SU-DHL-6 (cell line): ENCODE data around the gene ARID5B.
"Not testable (repeated sequence)": the region's sequence is repeated elsewhere in the genome, so short reads cannot be mapped to it uniquely, and the experiment has no call there.

Experiments
- H2AFZ ChIP-seq: fragments of 200-600 bp; sonication (generic); 2 replicates; pipeline ENCODE4 v1.6.1; 2014; ENCODE audit warnings: low read depth, mild to moderate bottlenecking, moderate library complexity, mixed read lengths, antibody characterized with exemption, low read length; ENCODE audit not compliant: severe bottlenecking
- H3F3A ChIP-seq: fragments of 200-600 bp; shearing (Covaris generic); 2 replicates; pipeline ENCODE4 v1.6.0; 2016; ENCODE audit warnings: antibody characterized with exemption, mild to moderate bottlenecking; ENCODE audit not compliant: insufficient read depth
- H3K27ac ChIP-seq: fragments of 200-600 bp; sonication (generic); 2 replicates; pipeline ENCODE4 v1.5.1; 2016; ENCODE audit warnings: low read depth, mild to moderate bottlenecking, low read length, moderate library complexity, mixed read lengths
- H3K27me3 ChIP-seq: fragments of 200-600 bp; sonication (generic), shearing (Covaris generic); 2 replicates; pipeline ENCODE4 v1.6.0; 2014; ENCODE audit warnings: mild to moderate bottlenecking, low read length
- H3K36me3 ChIP-seq: fragments of 200-600 bp; sonication (generic); 2 replicates; pipeline ENCODE4 v1.6.1; 2014; ENCODE audit warnings: mild to moderate bottlenecking, low read length, mixed read lengths
- H3K4me2 ChIP-seq: fragments of 300-600, 200-600 bp; shearing (Covaris generic), sonication (generic); 2 replicates; pipeline ENCODE4 v1.6.0; 2014; ENCODE audit warnings: low read length, low read depth, mild to moderate bottlenecking; ENCODE audit not compliant: poor library complexity, severe bottlenecking
- H3K4me3 ChIP-seq: fragments of 200-600 bp; sonication (generic); 2 replicates; pipeline ENCODE4 v1.5.1; 2014; ENCODE audit warnings: antibody characterized with exemption, low read length, mild to moderate bottlenecking, mixed read lengths; ENCODE audit not compliant: insufficient read depth, poor library complexity, severe bottlenecking
- H3K79me2 ChIP-seq: fragments of 200-600 bp; sonication (generic); 2 replicates; pipeline ENCODE4 v1.6.1; 2014; ENCODE audit warnings: mild to moderate bottlenecking, low read length, moderate library complexity; ENCODE audit not compliant: insufficient read depth
- H3K9ac ChIP-seq: fragments of 200-600 bp; sonication (generic); 2 replicates; pipeline ENCODE4 v1.7.0; 2014; ENCODE audit warnings: mild to moderate bottlenecking, low read length
- H3K9me2 ChIP-seq: fragments of 200-600 bp; sonication (generic); replicated peaks from 2 replicates; pipeline ENCODE4 v1.6.1; 2014; ENCODE audit warnings: low read length; ENCODE audit not compliant: insufficient read depth
- H3K9me3 ChIP-seq: fragments of 200-600 bp; sonication (generic); 2 replicates; pipeline ENCODE4 v1.6.1; 2014; ENCODE audit warnings: low read length, mixed read lengths; ENCODE audit not compliant: insufficient read depth
- H4K20me1 ChIP-seq: fragments of 200-600 bp; sonication (generic); 2 replicates; pipeline ENCODE4 v1.6.1; 2014; ENCODE audit warnings: low read depth, mild to moderate bottlenecking, antibody characterized with exemption, low read length, moderate library complexity, mixed read lengths
- EZH2phosphoT487 ChIP-seq: fragments of 200-600 bp; sonication (generic), shearing (Covaris generic); conservative IDR thresholded peaks from 2 replicates; pipeline ENCODE4 v1.6.1; 2018; ENCODE audit warnings: mild to moderate bottlenecking, antibody characterized with exemption, low read length, moderate library complexity, mixed read lengths
- TF ChIP-seq, protein P1 (sequence below): fragments of 200-600 bp; sonication (generic); IDR thresholded peaks from one replicate; pipeline ENCODE4 v1.5.1; 2017; ENCODE audit warnings: antibody characterized with exemption, mild to moderate bottlenecking, low read length, moderate library complexity; ENCODE audit not compliant: insufficient read depth, poor library complexity, severe bottlenecking

ARID5B gene

DNA sequence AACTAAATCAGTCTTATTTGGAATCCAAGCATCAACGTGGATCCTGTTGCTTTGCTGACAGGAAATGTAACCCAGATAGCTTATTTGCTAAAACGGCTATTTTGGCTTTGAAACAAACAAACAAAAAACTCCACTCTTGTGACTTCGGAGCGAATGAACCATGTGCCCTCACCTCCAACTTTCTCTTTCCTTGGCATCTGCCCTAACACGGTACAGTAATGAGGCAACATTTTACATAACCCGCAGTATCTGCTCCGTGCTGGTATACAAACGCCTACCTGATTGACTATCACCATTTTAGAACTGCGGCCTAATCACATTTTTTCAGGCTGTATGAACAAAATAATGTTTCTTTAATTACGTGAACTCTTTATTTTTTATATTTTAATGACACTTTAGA is 37.5 kb upstream of the ARID5B start:
- H3K36me3 ChIP-seq, result no peaks in the 10 kb centered on the region
- H3K27me3 ChIP-seq, result no peaks in the 10 kb centered on the region
- H3K9me2 ChIP-seq, result no peaks in the 10 kb centered on the region
- H3F3A ChIP-seq, result no peaks in the 10 kb centered on the region
- no peaks in the 10 kb centered on the region for H3K9me3 ChIP-seq
- no peak overlapping the region for H3K4me2 ChIP-seq
- no peak overlapping the region for H3K27ac ChIP-seq
- TF ChIP-seq, protein P1, sequence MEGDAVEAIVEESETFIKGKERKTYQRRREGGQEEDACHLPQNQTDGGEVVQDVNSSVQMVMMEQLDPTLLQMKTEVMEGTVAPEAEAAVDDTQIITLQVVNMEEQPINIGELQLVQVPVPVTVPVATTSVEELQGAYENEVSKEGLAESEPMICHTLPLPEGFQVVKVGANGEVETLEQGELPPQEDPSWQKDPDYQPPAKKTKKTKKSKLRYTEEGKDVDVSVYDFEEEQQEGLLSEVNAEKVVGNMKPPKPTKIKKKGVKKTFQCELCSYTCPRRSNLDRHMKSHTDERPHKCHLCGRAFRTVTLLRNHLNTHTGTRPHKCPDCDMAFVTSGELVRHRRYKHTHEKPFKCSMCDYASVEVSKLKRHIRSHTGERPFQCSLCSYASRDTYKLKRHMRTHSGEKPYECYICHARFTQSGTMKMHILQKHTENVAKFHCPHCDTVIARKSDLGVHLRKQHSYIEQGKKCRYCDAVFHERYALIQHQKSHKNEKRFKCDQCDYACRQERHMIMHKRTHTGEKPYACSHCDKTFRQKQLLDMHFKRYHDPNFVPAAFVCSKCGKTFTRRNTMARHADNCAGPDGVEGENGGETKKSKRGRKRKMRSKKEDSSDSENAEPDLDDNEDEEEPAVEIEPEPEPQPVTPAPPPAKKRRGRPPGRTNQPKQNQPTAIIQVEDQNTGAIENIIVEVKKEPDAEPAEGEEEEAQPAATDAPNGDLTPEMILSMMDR, result no peak
- no peak for TF ChIP-seq EZH2phosphoT487
- no peak overlapping the region for H3K4me3 ChIP-seq
- no peaks in the 10 kb centered on the region for H3K79me2 ChIP-seq
- H4K20me1 ChIP-seq, result no peaks in the 10 kb centered on the region
- H2AFZ ChIP-seq, result no peak overlapping the region
- H3K9ac ChIP-seq, result no peak overlapping the region

DNA sequence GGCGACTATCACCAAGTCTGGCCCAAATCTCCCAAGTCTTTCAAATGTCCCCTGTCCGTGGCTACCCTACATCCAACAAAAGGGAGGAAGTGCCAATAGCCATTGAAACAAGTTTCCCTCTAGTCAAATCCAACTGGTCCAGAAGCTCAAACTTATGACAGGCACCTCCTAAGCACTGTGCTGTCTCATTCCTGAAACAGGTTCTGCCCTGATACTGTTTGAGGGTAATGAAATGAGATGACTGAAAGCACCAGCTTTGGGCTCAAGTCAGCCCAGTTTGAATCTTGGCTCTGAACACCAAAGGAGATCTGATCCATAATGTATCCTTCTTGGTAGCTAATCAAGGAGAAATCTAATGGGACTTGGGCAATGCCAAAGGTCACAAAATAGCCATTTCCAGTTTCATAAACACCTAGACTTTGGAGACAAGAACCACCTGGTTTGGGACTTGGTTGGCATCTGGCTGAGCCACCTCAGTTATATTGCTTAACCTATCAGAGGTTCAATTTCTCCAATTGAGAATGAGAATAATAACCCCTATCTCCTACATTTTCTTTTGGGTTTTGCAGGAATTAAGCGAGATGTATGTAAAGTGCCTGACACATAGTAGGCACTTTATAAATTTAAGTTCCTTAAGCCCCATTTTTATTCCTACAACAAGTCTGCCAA is 34.7 kb upstream of the ARID5B start:
- Histone ChIP-seq H3K27me3 (no peaks in the 10 kb centered on the region), H3K9me2 (no peaks in the 10 kb centered on the region), H2AFZ (peak overlapping the region; percentile 22), H4K20me1 (no peaks in the 10 kb centered on the region), H3F3A (no peaks in the 10 kb centered on the region), H3K79me2 (no peaks in the 10 kb centered on the region), H3K9me3 (no peaks in the 10 kb centered on the region), H3K4me3 (no peak overlapping the region), H3K9ac (no peak overlapping the region), H3K27ac (no peak overlapping the region), H3K4me2 (no peak overlapping the region), H3K36me3 (no peaks in the 10 kb centered on the region)
- TF ChIP-seq EZH2phosphoT487, result no peak
- TF ChIP-seq, protein P1, result no peak

DNA sequence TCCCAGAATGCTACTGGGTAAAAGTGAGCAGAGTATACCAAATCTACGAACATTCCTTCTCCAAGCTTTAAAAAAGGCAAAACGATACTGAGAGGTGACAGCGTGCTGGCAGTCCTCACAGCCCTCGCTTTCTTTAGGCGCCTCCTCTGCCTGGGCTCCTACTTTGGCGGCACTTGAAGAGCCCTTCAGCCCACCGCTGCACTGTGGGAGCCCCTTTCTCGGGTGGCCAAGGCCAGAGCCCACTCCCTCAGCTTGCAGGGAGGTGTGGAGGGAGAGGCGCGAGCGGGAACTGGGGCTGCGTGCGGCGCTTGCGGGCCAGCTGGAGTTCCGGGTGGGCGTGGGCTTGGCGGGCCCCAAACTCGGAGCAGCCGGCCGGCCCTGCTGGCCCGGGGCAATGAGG is 34.1 kb upstream of the ARID5B start:
- H2AFZ ChIP-seq, result peak overlapping the region; percentile 22
- not testable (repeated sequence) for H4K20me1 ChIP-seq, H3K4me2 ChIP-seq, H3F3A ChIP-seq, H3K27me3 ChIP-seq, H3K79me2 ChIP-seq, H3K9me2 ChIP-seq, H3K36me3 ChIP-seq, H3K9me3 ChIP-seq, H3K27ac ChIP-seq, H3K4me3 ChIP-seq, H3K9ac ChIP-seq

DNA sequence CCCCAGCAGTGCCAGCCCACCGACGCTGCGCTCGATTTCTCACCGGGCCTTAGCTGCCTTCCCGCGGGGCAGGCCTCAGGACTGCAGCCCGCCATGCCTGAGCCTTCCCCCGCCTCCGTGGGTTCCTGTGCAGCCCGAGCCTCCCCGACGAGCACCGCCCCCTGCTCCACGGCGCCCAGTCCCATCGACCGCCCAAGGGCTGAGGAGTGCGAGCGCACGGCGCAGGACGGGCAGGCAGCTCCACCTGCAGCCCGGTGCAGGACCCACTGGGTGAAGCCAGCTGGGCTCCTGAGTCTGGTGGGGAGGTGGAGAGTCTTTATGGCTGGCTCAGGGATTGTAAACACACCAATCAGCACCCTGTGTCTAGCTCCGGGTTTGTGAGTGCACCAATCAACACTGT is 33.7 kb upstream of the ARID5B start:
- H3K27me3 ChIP-seq, H3F3A ChIP-seq, H3K79me2 ChIP-seq, H3K9me2 ChIP-seq, H2AFZ ChIP-seq, H3K4me3 ChIP-seq, H3K4me2 ChIP-seq, H3K9ac ChIP-seq, H3K36me3 ChIP-seq, H3K9me3 ChIP-seq, H4K20me1 ChIP-seq, H3K27ac ChIP-seq: not testable (repeated sequence)
